ENCODE measurements around the gene HIP1R. TPM values are rescaled to one million over a fixed set of nuclear protein-coding genes. Genes with fewer than 3 reads are reported as not detected.
A peak's percentile ranks its signal among the peaks of the same experiment; 100 is the strongest.

HIP1R gene
- total RNA-seq, 1 donor from 2014 or later: 66.0 TPM

DNA sequence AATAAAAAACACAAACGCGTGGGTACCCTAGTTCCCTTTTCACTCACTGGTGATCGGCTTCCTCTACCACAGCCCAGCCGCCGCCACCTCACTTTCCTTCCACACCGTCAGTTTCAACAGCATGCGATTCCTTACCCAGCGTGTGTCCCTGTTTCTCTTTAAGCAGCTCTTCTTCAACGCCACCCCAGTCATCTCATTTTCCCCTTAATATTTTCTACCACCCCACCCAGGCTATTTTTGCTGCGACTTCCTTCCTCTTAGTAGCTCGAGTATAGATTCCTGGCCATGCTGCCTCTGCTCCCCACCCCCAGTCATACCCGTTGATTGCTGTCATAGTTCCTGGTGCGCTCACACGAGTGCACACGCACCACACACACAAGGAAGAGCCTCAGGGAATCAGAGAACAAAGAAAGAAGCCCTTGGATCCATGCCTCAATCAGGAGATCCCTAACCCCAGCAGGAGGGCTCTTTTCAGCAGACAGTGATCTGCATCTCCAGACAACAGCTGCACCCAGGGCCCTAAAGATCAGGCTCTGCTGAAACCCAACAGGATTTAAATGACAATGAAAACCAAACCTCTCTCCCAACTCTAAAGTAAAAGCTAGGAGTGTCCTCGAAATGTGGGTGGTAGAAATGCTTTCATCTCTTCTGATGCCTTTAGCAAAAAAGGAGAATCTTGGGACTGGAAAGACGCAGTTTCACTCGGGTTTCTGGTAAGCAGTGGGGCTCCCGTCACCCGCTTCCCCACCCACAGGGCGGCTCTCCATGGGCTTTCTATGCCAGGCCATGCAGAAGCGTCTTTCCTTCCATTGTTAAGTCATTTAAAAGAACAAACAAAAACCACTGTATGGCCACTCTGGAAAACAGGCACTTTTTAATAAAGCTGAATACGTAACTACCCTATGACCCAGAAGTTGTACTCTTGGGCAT, 36.9 kb downstream of the HIP1R start:
- peaks cover 75% of the 10 kb centered on the region for H3K4me1 ChIP-seq
- H3K4me3 ChIP-seq: peak overlapping the region; percentile 25 to 40
- TF ChIP-seq, protein P1, sequence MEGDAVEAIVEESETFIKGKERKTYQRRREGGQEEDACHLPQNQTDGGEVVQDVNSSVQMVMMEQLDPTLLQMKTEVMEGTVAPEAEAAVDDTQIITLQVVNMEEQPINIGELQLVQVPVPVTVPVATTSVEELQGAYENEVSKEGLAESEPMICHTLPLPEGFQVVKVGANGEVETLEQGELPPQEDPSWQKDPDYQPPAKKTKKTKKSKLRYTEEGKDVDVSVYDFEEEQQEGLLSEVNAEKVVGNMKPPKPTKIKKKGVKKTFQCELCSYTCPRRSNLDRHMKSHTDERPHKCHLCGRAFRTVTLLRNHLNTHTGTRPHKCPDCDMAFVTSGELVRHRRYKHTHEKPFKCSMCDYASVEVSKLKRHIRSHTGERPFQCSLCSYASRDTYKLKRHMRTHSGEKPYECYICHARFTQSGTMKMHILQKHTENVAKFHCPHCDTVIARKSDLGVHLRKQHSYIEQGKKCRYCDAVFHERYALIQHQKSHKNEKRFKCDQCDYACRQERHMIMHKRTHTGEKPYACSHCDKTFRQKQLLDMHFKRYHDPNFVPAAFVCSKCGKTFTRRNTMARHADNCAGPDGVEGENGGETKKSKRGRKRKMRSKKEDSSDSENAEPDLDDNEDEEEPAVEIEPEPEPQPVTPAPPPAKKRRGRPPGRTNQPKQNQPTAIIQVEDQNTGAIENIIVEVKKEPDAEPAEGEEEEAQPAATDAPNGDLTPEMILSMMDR (IDR thresholded peaks at IDR 0.05): no peak
- TF ChIP-seq POLR2AphosphoS5 (IDR thresholded peaks at IDR 0.05; ENCODE audit: insufficient read depth in 1 of 2, low read depth in 1 of 2): no peak
- TF ChIP-seq POLR2A (IDR thresholded peaks at IDR 0.05): no peak
- peak overlapping the region; percentile 86 for H3K27ac ChIP-seq
- no peak for DNase-seq (ENCODE audit: extremely low spot score in 2 of 2)
- H3K27me3 ChIP-seq: no peaks in the 10 kb centered on the region
- no peaks in the 10 kb centered on the region for H3K9me3 ChIP-seq
- peaks cover 0 to 22% of the 10 kb centered on the region in 2 donors for H3K36me3 ChIP-seq
- intact Hi-C loops (cut with DNase I): no loop called here

DNA sequence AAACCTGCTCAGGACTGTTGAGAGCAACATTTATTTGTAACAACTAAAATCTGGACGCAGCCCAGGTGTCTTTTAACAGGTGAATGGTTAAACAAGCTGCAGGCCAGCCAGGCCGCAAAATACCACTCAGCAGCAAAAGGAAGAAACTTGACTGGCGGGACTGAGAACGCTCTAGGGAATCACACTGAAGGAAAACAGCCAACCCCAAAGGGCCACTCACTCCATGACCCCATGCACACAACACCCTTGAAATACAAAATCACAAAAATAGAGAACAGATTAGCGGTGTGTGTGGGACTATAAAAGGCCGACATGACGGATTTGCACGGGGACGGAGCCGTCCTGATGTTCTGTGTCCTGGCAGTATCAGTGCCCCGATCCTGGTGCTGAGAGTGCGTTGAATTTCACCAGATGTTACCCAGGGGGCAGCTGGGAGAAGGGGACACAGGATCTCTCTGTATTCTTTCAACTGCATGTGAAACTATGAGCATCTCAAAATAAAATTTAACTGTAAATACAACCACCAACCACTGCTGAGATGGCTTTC, 37.6 kb downstream of the HIP1R start:
- H3K4me1 ChIP-seq: peaks cover 74% of the 10 kb centered on the region
- no peak for DNase-seq (ENCODE audit: extremely low spot score in 2 of 2)
- no peaks in the 10 kb centered on the region for H3K27me3 ChIP-seq
- H3K27ac ChIP-seq: peak overlapping the region; percentile 86
- H3K4me3 ChIP-seq: no peak overlapping the region
- peaks cover 0 to 20% of the 10 kb centered on the region in 2 donors for H3K36me3 ChIP-seq
- H3K9me3 ChIP-seq: no peaks in the 10 kb centered on the region
- intact Hi-C loops (cut with DNase I): no loop called here
- TF ChIP-seq, protein P1 (IDR thresholded peaks at IDR 0.05): no peak
- TF ChIP-seq POLR2AphosphoS5 (IDR thresholded peaks at IDR 0.05; ENCODE audit: insufficient read depth in 1 of 2, low read depth in 1 of 2): no peak
- no peak for TF ChIP-seq POLR2A (IDR thresholded peaks at IDR 0.05)

DNA sequence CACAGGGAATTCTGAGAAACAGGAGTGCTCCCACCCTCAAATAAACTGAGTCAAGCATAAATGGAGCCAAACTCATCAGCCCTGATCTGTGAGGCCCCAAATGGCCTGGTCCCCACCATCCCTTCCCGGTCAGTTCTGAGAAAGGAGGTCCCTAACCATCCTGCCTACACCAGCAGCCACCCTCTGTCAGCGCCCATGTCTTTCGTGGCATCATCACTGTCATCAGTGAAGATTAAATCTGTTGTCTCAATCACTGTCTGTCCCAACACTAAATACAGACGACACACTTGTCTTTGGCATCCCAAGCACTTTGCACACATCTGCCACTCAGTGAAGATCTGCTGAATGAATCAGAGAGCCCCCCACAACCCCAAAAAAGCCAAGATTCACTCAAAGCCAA, 38.3 kb downstream of the HIP1R start:
- peaks cover 0 to 15% of the 10 kb centered on the region in 2 donors for H3K36me3 ChIP-seq
- TF ChIP-seq, protein P1 (IDR thresholded peaks at IDR 0.05): no peak
- TF ChIP-seq POLR2AphosphoS5 (IDR thresholded peaks at IDR 0.05; ENCODE audit: insufficient read depth in 1 of 2, low read depth in 1 of 2): no peak
- no peak for TF ChIP-seq POLR2A (IDR thresholded peaks at IDR 0.05)
- peaks cover 73% of the 10 kb centered on the region for H3K4me1 ChIP-seq
- intact Hi-C loops (cut with DNase I): no loop called here
- no peak overlapping the region for H3K4me3 ChIP-seq
- H3K27me3 ChIP-seq: no peaks in the 10 kb centered on the region
- DNase-seq (ENCODE audit: extremely low spot score in 2 of 2): no peak
- peak overlapping the region; percentile 86 for H3K27ac ChIP-seq
- H3K9me3 ChIP-seq: no peaks in the 10 kb centered on the region

DNA sequence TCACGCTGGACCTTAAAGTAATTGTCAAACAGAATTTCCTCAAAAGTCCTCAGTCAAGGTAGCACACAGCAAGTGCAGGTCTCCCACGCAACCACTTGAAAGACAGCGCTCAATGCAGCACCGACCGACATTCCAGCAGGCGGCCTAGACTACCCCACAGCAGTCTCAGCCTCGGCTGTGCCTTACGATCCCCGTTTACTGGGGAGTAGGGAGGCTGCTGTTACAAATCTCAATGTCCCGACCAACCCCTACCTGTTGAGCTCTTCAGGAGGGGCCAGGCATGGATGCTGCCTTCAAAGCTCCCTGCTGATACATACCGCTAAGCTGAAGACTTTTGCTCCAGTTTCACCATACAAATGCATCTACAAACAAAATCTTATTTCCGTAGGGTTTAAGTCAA, 38.8 kb downstream of the HIP1R start:
- intact Hi-C loops (cut with DNase I): no loop called here
- Histone ChIP-seq H3K36me3 (peaks cover 0 to 15% of the 10 kb centered on the region in 2 donors), H3K27ac (peak overlapping the region; percentile 86), H3K4me1 (peaks cover 75% of the 10 kb centered on the region), H3K4me3 (no peak overlapping the region), H3K9me3 (no peaks in the 10 kb centered on the region), H3K27me3 (no peaks in the 10 kb centered on the region)
- TF ChIP-seq POLR2A (IDR thresholded peaks at IDR 0.05): no peak
- no peak for TF ChIP-seq POLR2AphosphoS5 (IDR thresholded peaks at IDR 0.05; ENCODE audit: insufficient read depth in 1 of 2, low read depth in 1 of 2)
- TF ChIP-seq, protein P1 (IDR thresholded peaks at IDR 0.05): no peak
- no peak for DNase-seq (ENCODE audit: extremely low spot score in 2 of 2)
